Endothelial cell of umbilical vein (primary cell): Measurements from ENCODE around the gene ADAMTS17. TPM values are rescaled to one million over a fixed set of nuclear protein-coding genes. Genes with fewer than 3 reads are reported as not detected.

Experiments used
- BruUV-seq: library from RNA; stranded (reverse); fragments of 400-500 nt; replicated peaks from 2 replicates; lab custom pipeline; 2021; lab: Mats Ljungman, UMichigan
- CTCF ChIA-PET: fragments of 300-600, 350-600 bp; sonication (Branson Sonifier 250); formaldehyde crosslinking; loops from one replicate; lab custom pipeline; 2021; ENCODE audit warnings: antibody characterized with exemption, inconsistent platforms; lab: Charles Lee
- POLR2A ChIA-PET: fragments of 300-600, 350-600 bp; sonication (Branson Sonifier 250); formaldehyde crosslinking; loops from one replicate; lab custom pipeline; 2021; ENCODE audit warnings: antibody characterized with exemption, inconsistent platforms; lab: Charles Lee
- DNase-seq: peaks from one replicate; pipeline ENCODE4 v3.0.0-alpha.2; 2011; ENCODE audit warnings: low read depth, low spot score
- FAIRE-seq: peaks from 2 replicates; lab custom pipeline; 2011; peaks lifted over from hg19 to GRCh38; lab: Jason Lieb, UNC
- H2AFZ ChIP-seq: 2 replicates; pipeline ENCODE4 v1.6.0; 2012; ENCODE audit warnings: low read depth, low read length, control low read depth, inconsistent platforms
- H3K27ac ChIP-seq: 2 replicates; pipeline ENCODE4 v1.5.1; 2011; ENCODE audit warnings: low read depth, mild to moderate bottlenecking, control low read depth, low read length, moderate library complexity; ENCODE audit not compliant: insufficient read depth
- H3K27me3 ChIP-seq, 2 experiments: 2 replicates each; pipeline versions ENCODE4 v1.6.0 to v1.6.1; 2011; ENCODE audit warnings: low read length in 2 of 2, mixed read lengths in 1 of 2; ENCODE audit not compliant: control insufficient read depth in 2 of 2, insufficient read depth in 2 of 2
- H3K36me3 ChIP-seq, 2 experiments: 2 replicates in 1 of 2; 3 replicates in 1 of 2; pipeline ENCODE4 v1.5.1; 2011; ENCODE audit warnings: low read length in 2 of 2, mild to moderate bottlenecking in 1 of 2, moderate library complexity in 1 of 2; ENCODE audit not compliant: control insufficient read depth in 2 of 2, insufficient read depth in 2 of 2; ENCODE audit errors: extremely low read depth in 1 of 2
- H3K4me1 ChIP-seq: 3 replicates; pipeline ENCODE4 v1.5.1; 2011; ENCODE audit warnings: mild to moderate bottlenecking, low read length; ENCODE audit not compliant: control insufficient read depth, insufficient read depth; ENCODE audit errors: extremely low read depth
- H3K4me2 ChIP-seq: 2 replicates; pipeline ENCODE4 v1.6.1; 2011; ENCODE audit warnings: low read length, control low read depth, mixed read lengths; ENCODE audit not compliant: insufficient read depth
- H3K4me3 ChIP-seq, 3 experiments: fragments of 200-600 bp in 1 of 3; sonication (generic), shearing (Covaris generic) in 1 of 3; replicated peaks in 1 of 3; 2 replicates each; pipeline ENCODE4 v1.5.1; 2011 to 2016; ENCODE audit warnings: control low read depth in 3 of 3, low read length in 3 of 3, mild to moderate bottlenecking in 2 of 3, inconsistent platforms in 1 of 3, low read depth in 1 of 3, moderate library complexity in 1 of 3; ENCODE audit not compliant: insufficient read depth in 1 of 3
- H3K79me2 ChIP-seq: 2 replicates; pipeline ENCODE4 v1.6.0; 2012; ENCODE audit warnings: low read length, inconsistent platforms; ENCODE audit not compliant: control insufficient read depth, insufficient read depth
- H3K9ac ChIP-seq: replicated peaks from 2 replicates; pipeline ENCODE3; 2011; ENCODE audit warnings: low read length, control low read depth; ENCODE audit not compliant: insufficient read depth; ENCODE audit errors: extremely low read depth
- H3K9me1 ChIP-seq: replicated peaks from 3 replicates; pipeline ENCODE4 v1.6.0; 2011; ENCODE audit warnings: mild to moderate bottlenecking, low read length; ENCODE audit not compliant: control insufficient read depth, insufficient read depth; ENCODE audit errors: extremely low read depth
- H3K9me3 ChIP-seq: replicated peaks from 2 replicates; pipeline ENCODE4 v1.5.1; 2012; ENCODE audit warnings: low read length, inconsistent platforms; ENCODE audit not compliant: control insufficient read depth, insufficient read depth
- H4K20me1 ChIP-seq: replicated peaks from 2 replicates; pipeline ENCODE3; 2011; ENCODE audit warnings: mild to moderate bottlenecking, low read length; ENCODE audit not compliant: control insufficient read depth, insufficient read depth; ENCODE audit errors: extremely low read depth
- EZH2 ChIP-seq: IDR thresholded peaks from 2 replicates; pipeline ENCODE4 v1.6.1; 2012; ENCODE audit warnings: borderline replicate concordance, low read depth, mild to moderate bottlenecking, moderate library complexity, low read length, inconsistent platforms; ENCODE audit not compliant: severe bottlenecking
- FOS ChIP-seq: IDR thresholded peaks from 2 replicates; pipeline ENCODE4 v1.6.1; 2011; ENCODE audit warnings: mild to moderate bottlenecking, low read length, moderate library complexity, borderline replicate concordance; ENCODE audit not compliant: insufficient read depth
- GATA2 ChIP-seq: IDR thresholded peaks from 2 replicates; pipeline ENCODE4 v1.7.0; 2011; ENCODE audit warnings: low read depth, mild to moderate bottlenecking, moderate library complexity, mixed read lengths, low read length; ENCODE audit not compliant: insufficient read length, insufficient read depth
- JUN ChIP-seq: IDR thresholded peaks from 2 replicates; pipeline ENCODE4 v1.6.1; 2011; ENCODE audit warnings: borderline replicate concordance, low read depth; ENCODE audit not compliant: insufficient read length, insufficient read depth
- MYC ChIP-seq: IDR thresholded peaks from one replicate; pipeline ENCODE4 v1.6.1; 2011; ENCODE audit warnings: mild to moderate bottlenecking, low read depth, low read length
- POLR2A ChIP-seq: IDR thresholded peaks from 2 replicates; pipeline ENCODE4 v1.6.1; 2012; ENCODE audit warnings: low read depth, mild to moderate bottlenecking, control low read depth, low read length
- POLR2AphosphoS5 ChIP-seq: IDR thresholded peaks from 2 replicates; pipeline ENCODE4 v1.6.1; 2012; ENCODE audit warnings: low read depth, mild to moderate bottlenecking, control low read depth, low read length, moderate library complexity; ENCODE audit not compliant: insufficient read depth
- dilution Hi-C: fragments of 300-500 bp; cut with MboI; formaldehyde crosslinking; loops from one replicate; pipeline ENCODE4 v1.15.0; 2019; ENCODE audit warnings: low sequenced_read_pairs; ENCODE audit not compliant: extremely low pct_ligation_motif_present
- intact Hi-C: fragments of 100-400 bp; cut with micrococcal nuclease; formaldehyde crosslinking; loops from one replicate; pipeline ENCODE4 v1.10.0; 2022
- polyA plus RNA-seq, 4 experiments: library from polyadenylated mRNA; depleted of rRNA in 3 of 4; stranded (reverse) in 3 of 4; unstranded in 1 of 4; fragments of >200 nt; gene quantifications; 2 replicates each; pipeline versions ENCODE4 v1.2.1 to v1.2.3, GENCODE V29; 2011 to 2012; ENCODE audit warnings: missing spikeins in 1 of 4
- total RNA-seq: library from RNA; stranded (reverse); gene quantifications from 2 replicates; pipeline ENCODE4 v1.2.3, GENCODE V29; 2021
- TF ChIP-seq, protein P1 (sequence below), 2 donors: IDR thresholded peaks; 1 replicate in 1 of 2; 2 replicates in 1 of 2; pipeline ENCODE4 v1.5.1; 2011; ENCODE audit warnings: low read length in 2 of 2, mild to moderate bottlenecking in 2 of 2, moderate library complexity in 2 of 2, control low read depth in 1 of 2, inconsistent platforms in 1 of 2, low read depth in 1 of 2; ENCODE audit not compliant: insufficient read depth in 1 of 2; ENCODE audit errors: extremely low read depth in 1 of 2
- TF ChIP-seq, protein P2 (sequence below): IDR thresholded peaks from 2 replicates; pipeline ENCODE4 v1.6.1; 2011; ENCODE audit not compliant: insufficient read depth, insufficient read length

The ADAMTS17 gene
- total and polyA plus RNA-seq, 2 donors (not counting 3 experiments of a cell fraction or from before 2014, with no cell fraction given) = 0.12 TPM; not detected in 1

DNA sequence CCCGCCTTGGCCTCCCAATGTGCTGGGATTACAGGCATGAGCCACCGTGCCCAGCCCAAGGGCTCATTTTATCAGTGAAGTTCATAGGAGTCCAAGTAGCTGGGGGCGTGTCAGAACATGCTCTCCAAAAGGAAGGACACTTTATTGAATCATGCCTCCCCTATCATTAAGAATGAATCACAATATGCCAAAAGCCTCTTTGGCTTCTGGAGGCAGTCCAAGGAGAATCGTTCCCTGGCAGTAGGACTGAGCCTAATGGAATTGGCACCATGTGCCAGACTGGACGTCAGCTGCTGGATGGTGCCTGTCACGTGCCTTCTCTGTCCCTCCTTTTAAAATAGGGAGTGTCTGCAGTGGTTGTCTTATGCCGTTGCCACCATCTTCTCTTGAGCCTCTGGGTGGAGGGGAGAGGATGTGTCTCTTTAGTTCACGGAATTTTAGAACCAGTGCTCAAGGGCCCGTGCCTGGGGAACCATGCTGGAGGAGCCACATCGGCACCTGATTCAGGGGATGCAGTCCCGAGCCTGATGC is 373.9 kb downstream of the ADAMTS17 start:
- CTCF ChIA-PET = no interaction called here
- POLR2A ChIA-PET = no interaction called here
- TF ChIP-seq POLR2A (no peak), FOS (no peak), POLR2AphosphoS5 (no peak), GATA2 (no peak), JUN (no peak), MYC (no peak), EZH2 (no peak)
- TF ChIP-seq, protein P1, sequence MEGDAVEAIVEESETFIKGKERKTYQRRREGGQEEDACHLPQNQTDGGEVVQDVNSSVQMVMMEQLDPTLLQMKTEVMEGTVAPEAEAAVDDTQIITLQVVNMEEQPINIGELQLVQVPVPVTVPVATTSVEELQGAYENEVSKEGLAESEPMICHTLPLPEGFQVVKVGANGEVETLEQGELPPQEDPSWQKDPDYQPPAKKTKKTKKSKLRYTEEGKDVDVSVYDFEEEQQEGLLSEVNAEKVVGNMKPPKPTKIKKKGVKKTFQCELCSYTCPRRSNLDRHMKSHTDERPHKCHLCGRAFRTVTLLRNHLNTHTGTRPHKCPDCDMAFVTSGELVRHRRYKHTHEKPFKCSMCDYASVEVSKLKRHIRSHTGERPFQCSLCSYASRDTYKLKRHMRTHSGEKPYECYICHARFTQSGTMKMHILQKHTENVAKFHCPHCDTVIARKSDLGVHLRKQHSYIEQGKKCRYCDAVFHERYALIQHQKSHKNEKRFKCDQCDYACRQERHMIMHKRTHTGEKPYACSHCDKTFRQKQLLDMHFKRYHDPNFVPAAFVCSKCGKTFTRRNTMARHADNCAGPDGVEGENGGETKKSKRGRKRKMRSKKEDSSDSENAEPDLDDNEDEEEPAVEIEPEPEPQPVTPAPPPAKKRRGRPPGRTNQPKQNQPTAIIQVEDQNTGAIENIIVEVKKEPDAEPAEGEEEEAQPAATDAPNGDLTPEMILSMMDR (IDR thresholded peaks at IDR 0.05; ENCODE audit: extremely low read depth in 1 of 2, insufficient read depth in 1 of 2, low read depth in 1 of 2, low read length in 2 of 2) = no peak
- TF ChIP-seq, protein P2, sequence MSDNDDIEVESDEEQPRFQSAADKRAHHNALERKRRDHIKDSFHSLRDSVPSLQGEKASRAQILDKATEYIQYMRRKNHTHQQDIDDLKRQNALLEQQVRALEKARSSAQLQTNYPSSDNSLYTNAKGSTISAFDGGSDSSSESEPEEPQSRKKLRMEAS = no peak

More for the DNA sequence above, 373.9 kb downstream of the ADAMTS17 start:
- Histone ChIP-seq H4K20me1 (no peaks in the 10 kb centered on the region), H2AFZ (no peak overlapping the region), H3K9me3 (no peaks in the 10 kb centered on the region), H3K27me3 (no peaks in the 10 kb centered on the region), H3K9me1 (no peaks in the 10 kb centered on the region), H3K4me1 (no peaks in the 10 kb centered on the region), H3K9ac (no peak overlapping the region), H3K36me3 (no peaks in the 10 kb centered on the region), H3K4me2 (no peak overlapping the region), H3K27ac (no peak overlapping the region), H3K79me2 (no peaks in the 10 kb centered on the region), H3K4me3 (no peak overlapping the region)
- FAIRE-seq (no peak), DNase-seq (no peak)
- dilution Hi-C loops (no loop called here), intact Hi-C loops (no loop called here)
- BruUV-seq = no TSS peak
